ENCODE measurements around the gene STX3. TPM values are rescaled to one million over a fixed set of nuclear protein-coding genes. Genes with fewer than 3 reads are reported as not detected.

Gene STX3
- total RNA-seq, 2 experiments from 2014 or later: 39.6 to 42.0 TPM

- H3K9me3 Mint-ChIP-seq: no peaks in the 10 kb centered on the region
- no peak for DNase-seq
- peaks cover 14% of the 10 kb centered on the region for H3K4me1 Mint-ChIP-seq
- H3K4me3 Mint-ChIP-seq: no peak overlapping the region
- ChIA-PET CTCF (interaction anchor here (0.9 to 4.5 kb wide), 5 partner anchors 9 to 152 kb away, joined by 3 to 27 read pairs (median 4); partner anchors contain the start of gene STX3), POLR2A (no interaction called here)
- H3K27ac Mint-ChIP-seq: peak overlapping the region; percentile 78
- H3K36me3 Mint-ChIP-seq (ENCODE audit: low read depth): peaks cover 11% of the 10 kb centered on the region
- no peaks in the 10 kb centered on the region for H3K27me3 Mint-ChIP-seq
These were observed 11.5 kb downstream of the STX3 start for GRCh38 chr11:59766542-59767224.

- Mint-ChIP-seq H3K9me3 (no peaks in the 10 kb centered on the region), H3K27ac (peak overlapping the region; percentile 78), H3K36me3 (ENCODE audit: low read depth) (peaks cover 13% of the 10 kb centered on the region), H3K4me1 (peaks cover 19% of the 10 kb centered on the region), H3K4me3 (no peak overlapping the region), H3K27me3 (no peaks in the 10 kb centered on the region)
- ChIA-PET CTCF (interaction anchor here (0.9 to 4.5 kb wide), 6 partner anchors 9 to 151 kb away, joined by 3 to 27 read pairs (median 4); partner anchors contain the start of gene STX3), POLR2A (no interaction called here)
- DNase-seq: peak; percentile 67
These were observed 12.0 kb downstream of the STX3 start for GRCh38 chr11:59767225-59767611.

GRCh38 chr11:59769111-59769510 is 13.9 kb downstream of the STX3 start:
- ChIA-PET CTCF (interaction anchor here (4.5 kb wide), 1 partner anchor 14 kb away, joined by 27 read pairs; the partner anchor contains the start of gene STX3), POLR2A (no interaction called here)
- no peaks in the 10 kb centered on the region for H3K9me3 Mint-ChIP-seq
- H3K27ac Mint-ChIP-seq: no peak overlapping the region
- DNase-seq: no peak
- no peaks in the 10 kb centered on the region for H3K27me3 Mint-ChIP-seq
- H3K36me3 Mint-ChIP-seq (ENCODE audit: low read depth): peaks cover 19% of the 10 kb centered on the region
- peaks cover 32% of the 10 kb centered on the region for H3K4me1 Mint-ChIP-seq
- H3K4me3 Mint-ChIP-seq: no peak overlapping the region

- CTCF ChIA-PET: interaction anchor here (3.5 kb wide), 1 partner anchor 15 kb away, joined by 24 read pairs; the partner anchor contains the start of gene STX3
- POLR2A ChIA-PET: no interaction called here
- no peak overlapping the region for H3K27ac Mint-ChIP-seq
These were observed 14.7 kb downstream of the STX3 start for GRCh38 chr11:59769828-59770227.

GRCh38 chr11:59770319-59770718 is 15.1 kb downstream of the STX3 start:
- ChIA-PET POLR2A (no interaction called here), CTCF (interaction anchor here (1.8 to 3.5 kb wide), 2 partner anchors 14 to 16 kb away, joined by 5 to 24 read pairs; partner anchors contain the start of gene STX3)
- H3K27me3 Mint-ChIP-seq: no peaks in the 10 kb centered on the region
- no peak overlapping the region for H3K27ac Mint-ChIP-seq
- H3K4me3 Mint-ChIP-seq: no peak overlapping the region
- DNase-seq: no peak
- H3K4me1 Mint-ChIP-seq: peaks cover 32% of the 10 kb centered on the region
- H3K36me3 Mint-ChIP-seq (ENCODE audit: low read depth): peaks cover 26% of the 10 kb centered on the region
- H3K9me3 Mint-ChIP-seq: no peaks in the 10 kb centered on the region

More at GRCh38 chr11:59769828-59770227, 14.7 kb downstream of the STX3 start:
- Mint-ChIP-seq H3K4me1 (peaks cover 29% of the 10 kb centered on the region), H3K36me3 (ENCODE audit: low read depth) (peaks cover 24% of the 10 kb centered on the region), H3K27me3 (no peaks in the 10 kb centered on the region), H3K9me3 (no peaks in the 10 kb centered on the region), H3K4me3 (no peak overlapping the region)
- DNase-seq: no peak

- no peaks in the 10 kb centered on the region for H3K27me3 Mint-ChIP-seq
- H3K4me1 Mint-ChIP-seq: peaks cover 37% of the 10 kb centered on the region
- H3K36me3 Mint-ChIP-seq (ENCODE audit: low read depth): peaks cover 30% of the 10 kb centered on the region
- no peaks in the 10 kb centered on the region for H3K9me3 Mint-ChIP-seq
- no peak overlapping the region for H3K27ac Mint-ChIP-seq
- H3K4me3 Mint-ChIP-seq: no peak overlapping the region
- DNase-seq: no peak
- POLR2A ChIA-PET: no interaction called here
- CTCF ChIA-PET: interaction anchor here (1.8 to 3.5 kb wide), 3 partner anchors 9 to 16 kb away, joined by 4 to 24 read pairs (median 5); partner anchors contain the start of gene STX3
These were observed 15.7 kb downstream of the STX3 start for GRCh38 chr11:59770869-59771268.

- Mint-ChIP-seq H3K4me3 (peak overlapping the region; percentile 35), H3K36me3 (ENCODE audit: low read depth) (peaks cover 36% of the 10 kb centered on the region), H3K9me3 (no peaks in the 10 kb centered on the region), H3K27ac (peak overlapping the region; percentile 90), H3K27me3 (no peaks in the 10 kb centered on the region), H3K4me1 (peaks cover 43% of the 10 kb centered on the region)
- no peak for DNase-seq
- POLR2A ChIA-PET: no interaction called here
- CTCF ChIA-PET: interaction anchor here (0.6 to 3.5 kb wide), 6 partner anchors 9 to 855 kb away, joined by 3 to 24 read pairs (median 4); partner anchors contain the start of gene STX3
These were observed 16.4 kb downstream of the STX3 start for GRCh38 chr11:59771605-59772004.

- ChIA-PET POLR2A (interaction anchor here (0.7 kb wide), 1 partner anchor 10 kb away, joined by 3 read pairs; no protein-coding TSS in a partner anchor), CTCF (interaction anchor here (1.4 to 3.5 kb wide), 2 partner anchors 13 to 19 kb away, joined by 3 to 24 read pairs; partner anchors contain the start of gene STX3)
- DNase-seq: peak; percentile 27
- H3K4me3 Mint-ChIP-seq: peak overlapping the region; percentile 20
- peaks cover 51% of the 10 kb centered on the region for H3K36me3 Mint-ChIP-seq (ENCODE audit: low read depth)
- no peaks in the 10 kb centered on the region for H3K27me3 Mint-ChIP-seq
- peaks cover 57% of the 10 kb centered on the region for H3K4me1 Mint-ChIP-seq
- no peaks in the 10 kb centered on the region for H3K9me3 Mint-ChIP-seq
- H3K27ac Mint-ChIP-seq: peak overlapping the region; percentile 90
These were observed 17.9 kb downstream of the STX3 start for GRCh38 chr11:59773083-59773440.

GRCh38 chr11:59776210-59777066 is 21.3 kb downstream of the STX3 start:
- peak overlapping the region; percentile 7 for H3K27ac Mint-ChIP-seq
- CTCF ChIA-PET: interaction anchor here (0.7 to 1.4 kb wide), 4 partner anchors 9 to 22 kb away, joined by 3 to 8 read pairs (median 4); partner anchors contain the start of gene STX3
- POLR2A ChIA-PET: no interaction called here

GRCh38 chr11:59777104-59777503 is 21.9 kb downstream of the STX3 start:
- Mint-ChIP-seq H3K36me3 (ENCODE audit: low read depth) (peaks cover 74% of the 10 kb centered on the region), H3K4me3 (no peak overlapping the region), H3K4me1 (peaks cover 69% of the 10 kb centered on the region), H3K27ac (peak overlapping the region; percentile 7), H3K27me3 (no peaks in the 10 kb centered on the region), H3K9me3 (peaks cover 8% of the 10 kb centered on the region)
- CTCF ChIA-PET: interaction anchor here (1.6 kb wide), 1 partner anchor 25 kb away, joined by 4 read pairs; no protein-coding TSS in a partner anchor
- DNase-seq: no peak
- POLR2A ChIA-PET: no interaction called here

More at GRCh38 chr11:59776210-59777066, 21.3 kb downstream of the STX3 start:
- H3K4me3 Mint-ChIP-seq: no peak overlapping the region
- peaks cover 71% of the 10 kb centered on the region for H3K36me3 Mint-ChIP-seq (ENCODE audit: low read depth)
- H3K9me3 Mint-ChIP-seq: peaks cover 3% of the 10 kb centered on the region
- H3K27me3 Mint-ChIP-seq: no peaks in the 10 kb centered on the region
- H3K4me1 Mint-ChIP-seq: peaks cover 70% of the 10 kb centered on the region
- no peak for DNase-seq

GRCh38 chr11:59778122-59778521 is 22.9 kb downstream of the STX3 start:
- Mint-ChIP-seq H3K4me1 (peaks cover 66% of the 10 kb centered on the region), H3K4me3 (no peak overlapping the region), H3K9me3 (peaks cover 11% of the 10 kb centered on the region), H3K36me3 (ENCODE audit: low read depth) (peaks cover 79% of the 10 kb centered on the region), H3K27me3 (no peaks in the 10 kb centered on the region), H3K27ac (no peak overlapping the region)
- no peak for DNase-seq
- ChIA-PET CTCF (interaction anchor here (0.7 to 1.6 kb wide), 2 partner anchors 16 to 24 kb away, joined by 4 read pairs; no protein-coding TSS in a partner anchor), POLR2A (no interaction called here)

- CTCF ChIA-PET: interaction anchor here (0.6 to 1.4 kb wide), 2 partner anchors 22 to 1476 kb away, joined by 3 read pairs; no protein-coding TSS in a partner anchor
These were observed 24.3 kb downstream of the STX3 start for GRCh38 chr11:59779487-59779886.

More at GRCh38 chr11:59779487-59779886, 24.3 kb downstream of the STX3 start:
- DNase-seq: no peak
- Mint-ChIP-seq H3K4me1 (peaks cover 72% of the 10 kb centered on the region), H3K4me3 (no peak overlapping the region), H3K9me3 (peaks cover 19% of the 10 kb centered on the region), H3K36me3 (ENCODE audit: low read depth) (peaks cover 80% of the 10 kb centered on the region), H3K27me3 (no peaks in the 10 kb centered on the region), H3K27ac (no peak overlapping the region)
- POLR2A ChIA-PET: no interaction called here

All from activated CD4-positive, alpha-beta T cell treated with anti-CD3 and anti-CD28 coated beads, Interleukin-2, amount 10 ng/mL, durations not matched to agents 7 days and 5 days (primary cell).